Right renal cortex interstitium (tissue), 3 donors: ENCODE measurements around the gene NUDT17. TPM values are rescaled to one million over a fixed set of nuclear protein-coding genes. Genes with fewer than 3 reads are reported as not detected.
"Not testable (repeated sequence)": the region's sequence is repeated elsewhere in the genome, so short reads cannot be mapped to it uniquely, and the experiment has no call there.

Experiments used
- DNase-seq, 3 donors: peaks; one replicate each; pipeline ENCODE4 v3.0.0-alpha.2; 2013; ENCODE audit warnings: low read depth in 3 of 3, low spot score in 2 of 3
- polyA plus RNA-seq, 3 donors: library from polyadenylated mRNA; unstranded; fragments of 120-200 nt; gene quantifications; one replicate each; pipeline ENCODE4 v1.2.1, GENCODE V29; 2013; ENCODE audit not compliant: insufficient read length in 3 of 3

The NUDT17 gene, protein sequence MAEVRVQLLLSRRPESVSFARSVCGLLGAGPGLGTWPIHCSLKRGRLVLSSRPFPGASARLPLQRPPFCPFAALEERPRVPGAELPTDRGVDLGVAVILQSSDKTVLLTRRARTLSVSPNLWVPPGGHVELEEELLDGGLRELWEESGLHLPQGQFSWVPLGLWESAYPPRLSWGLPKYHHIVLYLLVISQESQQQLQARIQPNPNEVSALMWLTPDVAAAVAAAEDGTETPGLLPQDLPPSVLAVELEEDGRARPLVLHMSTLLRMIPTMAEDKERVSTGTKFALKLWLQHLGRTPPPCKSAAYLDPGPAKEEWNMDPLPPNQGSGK
- 1 to 10 TPM; 5.4 to 7.2 (median 5.4) TPM for polyA plus RNA-seq

GRCh38 chr1:145845514-145846161 lies at the start of gene NUDT17:
Gene NUDT17 (plus strand): TSS chr1:145845630. CDS start chr1:145845641, 11 bp downstream.
- DNase-seq, result peak in 1 of 3 donors; percentile 59

DNA sequence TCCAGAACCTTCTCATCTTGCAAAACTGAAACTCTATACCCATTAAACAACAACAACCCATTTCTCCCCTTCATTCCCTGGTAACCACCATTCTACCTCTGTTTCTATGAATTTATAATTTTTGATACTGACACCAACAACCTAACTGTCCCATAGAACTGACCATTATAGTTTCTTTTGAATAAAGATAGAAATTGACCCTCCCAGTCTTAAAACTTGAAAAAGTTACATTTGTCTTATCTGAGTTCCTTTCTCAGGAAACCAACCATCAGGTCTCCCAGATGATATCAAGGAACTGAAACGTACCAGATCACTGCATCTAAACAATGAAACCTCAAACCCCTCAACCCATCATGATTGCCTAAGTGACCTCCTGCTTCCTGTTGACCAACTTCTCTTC lies 48.7 kb upstream of the NUDT17 start:
- no peak for DNase-seq

DNA sequence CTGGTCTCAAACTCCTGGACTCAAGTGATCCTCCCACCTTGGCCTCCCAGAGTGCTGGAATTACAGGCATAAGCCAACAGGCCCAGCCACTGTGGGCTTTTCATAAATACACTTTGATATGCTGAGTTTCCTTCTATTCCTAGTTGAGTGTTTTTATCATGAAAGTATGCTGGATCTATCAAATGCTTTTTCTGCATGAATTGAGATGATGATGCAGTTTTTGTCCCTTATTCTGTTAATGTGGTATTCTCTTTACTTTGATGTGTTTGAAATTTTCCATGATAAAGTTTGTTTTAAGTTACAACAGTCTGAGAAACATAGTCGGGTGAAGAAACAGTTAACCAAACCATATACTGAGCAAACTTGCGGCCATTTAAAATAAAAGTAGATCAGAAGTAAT lies 45.6 kb upstream of the NUDT17 start:
- DNase-seq, result no peak

DNA sequence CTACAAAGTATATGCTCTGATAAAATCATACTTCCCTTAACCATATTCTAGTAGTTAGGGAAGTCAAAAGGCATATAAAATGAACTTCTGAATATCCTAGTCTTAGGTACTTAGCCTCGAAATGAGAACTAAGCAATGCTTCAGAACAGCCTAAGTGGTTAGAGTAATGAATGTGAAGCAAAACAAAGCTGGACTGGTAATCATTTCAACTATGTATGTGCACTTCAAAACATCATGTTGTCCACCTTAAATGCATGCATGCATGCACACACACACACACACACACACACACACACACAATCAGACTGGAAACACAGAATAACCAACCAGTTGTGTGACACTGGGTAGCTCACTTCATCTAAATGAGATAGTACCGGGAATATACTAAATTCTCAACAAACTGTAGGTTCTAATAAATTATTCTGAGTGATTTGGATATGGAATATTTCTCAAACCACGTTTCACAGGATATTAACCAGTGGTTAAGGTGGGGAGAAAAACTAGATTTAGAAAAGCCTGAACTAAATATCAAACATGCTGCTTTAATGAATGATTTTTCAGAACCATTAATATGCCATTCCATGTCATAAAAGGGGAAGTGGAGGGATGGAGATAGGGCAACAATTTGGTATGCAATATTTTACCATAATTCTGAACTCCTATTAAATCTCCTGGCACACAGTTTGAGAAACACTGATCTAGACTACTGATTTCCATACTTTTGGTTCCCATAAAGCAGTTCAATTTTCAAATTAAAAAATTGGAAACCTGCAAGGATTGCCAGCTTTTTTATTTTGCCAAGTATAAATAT lies 41.0 kb upstream of the NUDT17 start:
- DNase-seq, result no peak

- DNase-seq, result no peak
Observed at GRCh38 chr1:145805057-145805456, 40.4 kb upstream of the NUDT17 start.

GRCh38 chr1:145806408-145806807 lies 39.0 kb upstream of the NUDT17 start:
- DNase-seq, result no peak

- DNase-seq, result no peak
Observed at GRCh38 chr1:145806844-145807243, 38.6 kb upstream of the NUDT17 start.

GRCh38 chr1:145812977-145813810 lies 32.2 kb upstream of the NUDT17 start:
- not testable (repeated sequence) for DNase-seq

DNA sequence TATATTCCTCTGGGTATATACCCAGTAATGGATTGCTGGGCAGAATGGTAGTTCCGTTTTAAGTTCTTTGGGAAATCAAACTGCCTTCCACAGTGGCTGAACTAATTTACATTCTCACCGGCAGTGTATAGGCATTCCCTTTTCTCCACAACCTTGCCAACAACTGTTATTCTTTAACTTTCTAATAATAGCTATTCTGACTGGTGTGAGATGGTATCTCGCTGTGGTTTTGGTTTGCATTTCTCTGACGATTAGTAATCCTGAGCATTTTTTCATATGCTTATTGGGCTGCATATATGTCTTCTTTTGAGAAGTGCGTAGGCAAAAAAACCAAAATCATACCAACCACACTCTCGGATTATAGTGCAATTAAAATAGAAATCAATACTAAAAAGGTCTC lies 27.3 kb upstream of the NUDT17 start:
- DNase-seq, result not testable (repeated sequence)

GRCh38 chr1:145822779-145823331 lies 22.6 kb upstream of the NUDT17 start:
- not testable (repeated sequence) for DNase-seq

GRCh38 chr1:145823565-145824498 lies 21.6 kb upstream of the NUDT17 start, which contains the start of the genes POLR3C and RNF115:
Gene POLR3C (plus strand): TSS chr1:145824200. CDS start chr1:145825777, 1,577 bp downstream.
Gene RNF115 (minus strand): TSS chr1:145824095. CDS start chr1:145823873, 222 bp downstream.
- peak; percentile 62 to 81 (median 73) for DNase-seq

GRCh38 chr1:145824499-145824842 lies 21.0 kb upstream of the NUDT17 start:
- no peak for DNase-seq

GRCh38 chr1:145826030-145826429 lies 19.4 kb upstream of the NUDT17 start:
- no peak for DNase-seq

DNA sequence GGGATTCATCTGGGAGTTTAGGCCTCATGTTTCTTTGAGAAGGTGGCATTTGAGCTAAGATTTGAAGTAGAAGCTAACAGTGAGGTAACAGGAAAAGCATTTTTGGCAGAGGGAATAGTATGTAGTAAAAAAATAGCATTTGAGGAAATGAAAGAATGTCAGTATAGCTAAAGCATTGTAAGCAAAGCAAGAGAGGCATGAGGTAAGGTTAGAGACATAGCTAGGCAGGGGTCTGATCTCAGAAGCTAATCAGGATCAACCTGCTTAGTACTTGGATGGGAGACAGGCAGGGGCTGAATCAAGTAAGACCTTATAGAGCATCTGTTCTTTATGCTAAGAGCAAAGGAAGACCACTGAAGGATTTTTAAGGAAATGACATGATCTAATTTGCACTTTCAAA lies 17.5 kb upstream of the NUDT17 start:
- no peak for DNase-seq

DNA sequence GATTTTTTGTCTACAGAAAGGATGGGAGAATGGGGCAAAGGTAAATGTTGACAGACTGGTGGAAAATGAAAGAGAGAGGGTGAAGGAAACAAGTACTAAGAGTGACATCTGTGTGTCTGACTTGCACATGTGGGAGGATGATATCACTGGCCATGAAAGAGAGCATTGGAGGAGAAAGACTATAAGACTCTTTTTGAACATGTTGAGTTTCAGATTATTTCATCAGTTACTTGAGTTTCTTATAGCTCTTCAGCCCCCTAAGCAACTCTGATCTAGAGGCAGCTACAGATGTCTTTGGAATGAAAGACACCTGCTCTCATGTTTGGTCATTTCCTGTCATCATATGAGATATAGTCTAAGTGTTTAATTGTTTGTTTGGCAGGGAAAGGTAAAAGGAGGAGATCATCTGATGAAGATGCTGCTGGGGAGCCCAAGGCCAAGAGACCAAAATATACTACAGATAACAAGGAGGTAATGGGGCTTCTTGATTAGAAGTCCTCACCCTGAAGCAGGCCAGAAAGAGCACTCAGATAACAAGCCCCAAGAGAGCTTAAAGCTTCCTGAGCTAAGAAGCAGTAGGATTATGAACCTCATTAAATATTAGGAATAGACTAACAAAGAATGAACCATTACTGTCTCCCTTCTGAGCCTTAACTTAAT lies 16.9 kb upstream of the NUDT17 start:
- DNase-seq, result no peak

DNA sequence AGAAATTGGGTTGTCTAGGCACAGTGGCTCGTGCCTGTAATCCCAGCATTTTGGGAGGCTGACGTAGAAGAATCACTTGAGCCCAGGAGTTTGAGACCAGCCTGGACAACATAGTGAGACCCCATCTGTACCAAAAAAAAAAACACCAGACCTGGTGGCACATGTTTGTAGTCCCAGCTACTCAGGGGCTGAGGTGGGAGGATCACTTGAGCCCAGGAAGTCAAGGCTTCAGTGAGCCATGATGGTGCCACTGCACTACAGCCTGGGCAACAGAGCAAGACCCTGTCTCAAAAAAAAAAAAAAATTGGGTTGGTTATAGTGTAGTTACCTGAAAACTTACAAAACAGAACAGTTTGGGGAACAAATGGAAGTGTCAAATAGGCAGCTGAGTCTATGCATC lies 14.6 kb upstream of the NUDT17 start:
- not testable (repeated sequence) for DNase-seq

- no peak for DNase-seq
Observed at GRCh38 chr1:145837656-145838055, 7.8 kb upstream of the NUDT17 start.

DNA sequence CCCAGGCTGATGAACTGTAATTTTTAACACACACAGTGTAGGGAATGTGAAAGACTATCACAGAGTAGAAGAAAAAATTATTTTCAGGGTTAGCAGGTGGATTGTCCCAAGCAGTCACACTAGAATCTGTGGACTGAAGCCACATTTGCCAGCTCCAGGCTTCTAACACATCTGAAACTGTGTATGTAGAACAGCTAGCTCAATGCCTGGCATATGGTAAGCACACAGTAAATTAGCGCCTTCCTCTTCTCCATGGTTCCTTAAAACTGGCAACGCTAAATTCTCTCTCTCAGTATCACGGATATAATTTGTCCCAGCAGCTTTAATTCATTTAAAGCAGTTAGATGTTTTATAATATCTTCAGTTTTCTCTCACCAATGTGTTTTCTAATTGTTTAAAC lies 2.4 kb upstream of the NUDT17 start:
- DNase-seq, result no peak
